IMR-90 (cell line): ENCODE measurements around the gene PRM2.

Source experiments
- CEBPB ChIP-seq: IDR thresholded peaks from 2 replicates; pipeline ENCODE4 v1.6.1; 2012; ENCODE audit warnings: low read depth, low read length, improper control_type of control experiment
- CTCF ChIP-seq: conservative IDR thresholded peaks from 2 replicates; pipeline ENCODE4 v1.5.1; 2012; ENCODE audit warnings: mild to moderate bottlenecking, low read depth, low read length, improper control_type of control experiment
- ELK1 ChIP-seq: fragments of 150-350 bp; IDR thresholded peaks from 2 replicates; pipeline ENCODE4 v1.6.1; 2016; ENCODE audit warnings: low read depth, mild to moderate bottlenecking, low read length, moderate library complexity, borderline replicate concordance
- MAFK ChIP-seq: IDR thresholded peaks from 2 replicates; pipeline ENCODE4 v1.6.1; 2012; ENCODE audit warnings: low read depth, low read length, improper control_type of control experiment
- POLR2A ChIP-seq: IDR thresholded peaks from 2 replicates; pipeline ENCODE4 v1.6.1; 2012; ENCODE audit warnings: mild to moderate bottlenecking, low read depth, low read length
- RAD21 ChIP-seq: IDR thresholded peaks from 2 replicates; pipeline ENCODE4 v1.6.1; 2012; ENCODE audit warnings: low read length, improper control_type of control experiment
- RFX5 ChIP-seq: IDR thresholded peaks from 2 replicates; pipeline ENCODE4 v1.8.0; 2012; ENCODE audit warnings: low read depth, mild to moderate bottlenecking, low read length, moderate library complexity
- SMC3 ChIP-seq: fragments of 150-350 bp; IDR thresholded peaks from 2 replicates; pipeline ENCODE4 v1.6.1; 2016; ENCODE audit warnings: low read depth, mild to moderate bottlenecking, antibody characterized with exemption, low read length, moderate library complexity
- USF2 ChIP-seq: fragments of 150-350 bp; IDR thresholded peaks from 2 replicates; pipeline ENCODE4 v1.6.1; 2017; ENCODE audit warnings: mild to moderate bottlenecking, antibody characterized with exemption, low read length, low read depth

GRCh38 chr16:11239644-11240632 lies 36.3 kb downstream of the PRM2 start:
- TF ChIP-seq MAFK: no peak
- no peak for TF ChIP-seq POLR2A
- no peak for TF ChIP-seq CTCF
- TF ChIP-seq CEBPB: no peak
- TF ChIP-seq SMC3: no peak
- TF ChIP-seq USF2: no peak
- no peak for TF ChIP-seq RFX5
- no peak for TF ChIP-seq RAD21
- no peak for TF ChIP-seq ELK1
